Hair follicular keratinocyte (primary cell): ENCODE measurements around the gene PICALM. TPM values are rescaled to one million over a fixed set of nuclear protein-coding genes. Genes with fewer than 3 reads are reported as not detected.

Experiments used
- total RNA-seq: library from RNA; depleted of rRNA; stranded (reverse); fragments of >200 nt; gene quantifications from 2 replicates; pipeline ENCODE4 v1.2.3, GENCODE V29; 2015

Gene PICALM
- 98.4 and 108 TPM in 2 replicates for total RNA-seq

GRCh38 chr11:86068951-86069407, at the start of gene PICALM:
Gene PICALM (minus strand): TSS chr11:86069084. CDS start chr11:86068780, 304 bp downstream.

Other genes with a start within 250 kb of the PICALM start
- not detected in 2 replicates for gene CCDC83, start 213.7 kb downstream of the PICALM start, total RNA-seq
- 10.8 and 16.9 TPM in 2 replicates for gene EED, start 175.7 kb upstream of the PICALM start, total RNA-seq
- gene HIKESHI, start 233.2 kb upstream of the PICALM start, total RNA-seq: 62.8 and 66.8 TPM in 2 replicates